ENCODE results near the gene HES7. TPM values are rescaled to one million over a fixed set of nuclear protein-coding genes. Genes with fewer than 3 reads are reported as not detected.

HES7 gene
- total RNA-seq, 1 donor from 2014 or later: not detected

- Mint-ChIP-seq H3K36me3 (ENCODE audit: insufficient read depth) (peaks cover 19% of the 10 kb centered on the region), H3K9me3 (ENCODE audit: low read depth) (no peaks in the 10 kb centered on the region), H3K27me3 (no peaks in the 10 kb centered on the region), H3K4me1 (ENCODE audit: low read depth) (peaks cover 1% of the 10 kb centered on the region), H3K4me3 (ENCODE audit: low read depth) (no peak overlapping the region), H3K27ac (peak overlapping the region; percentile 29)
- no peak for DNase-seq (ENCODE audit: low spot score, unreplicated experiment)
- TF ChIP-seq CTCF (IDR thresholded peaks at IDR 0.05; ENCODE audit: unreplicated experiment): no peak
Observed at GRCh38 chr17:8147141-8147804, 23.4 kb upstream of the HES7 start.

GRCh38 chr17:8146381-8147140 is 22.7 kb upstream of the HES7 start:
- H3K4me3 Mint-ChIP-seq (ENCODE audit: low read depth): no peak overlapping the region
- H3K4me1 Mint-ChIP-seq (ENCODE audit: low read depth): no peaks in the 10 kb centered on the region
- peaks cover 20% of the 10 kb centered on the region for H3K36me3 Mint-ChIP-seq (ENCODE audit: insufficient read depth)
- H3K27me3 Mint-ChIP-seq: no peaks in the 10 kb centered on the region
- no peaks in the 10 kb centered on the region for H3K9me3 Mint-ChIP-seq (ENCODE audit: low read depth)
- no peak for TF ChIP-seq CTCF (IDR thresholded peaks at IDR 0.05; ENCODE audit: unreplicated experiment)
- DNase-seq (ENCODE audit: low spot score, unreplicated experiment): no peak
- peak overlapping the region; percentile 29 for H3K27ac Mint-ChIP-seq

GRCh38 chr17:8145811-8146210 is 21.9 kb upstream of the HES7 start:
- no peaks in the 10 kb centered on the region for H3K4me1 Mint-ChIP-seq (ENCODE audit: low read depth)
- H3K27ac Mint-ChIP-seq: no peak overlapping the region
- no peak for DNase-seq (ENCODE audit: low spot score, unreplicated experiment)
- TF ChIP-seq CTCF (IDR thresholded peaks at IDR 0.05; ENCODE audit: unreplicated experiment): no peak
- H3K4me3 Mint-ChIP-seq (ENCODE audit: low read depth): no peak overlapping the region
- H3K9me3 Mint-ChIP-seq (ENCODE audit: low read depth): no peaks in the 10 kb centered on the region
- peaks cover 24% of the 10 kb centered on the region for H3K36me3 Mint-ChIP-seq (ENCODE audit: insufficient read depth)
- no peaks in the 10 kb centered on the region for H3K27me3 Mint-ChIP-seq

- TF ChIP-seq CTCF (IDR thresholded peaks at IDR 0.05; ENCODE audit: unreplicated experiment): no peak
- DNase-seq (ENCODE audit: low spot score, unreplicated experiment): no peak
- no peaks in the 10 kb centered on the region for H3K9me3 Mint-ChIP-seq (ENCODE audit: low read depth)
- peaks cover 24% of the 10 kb centered on the region for H3K36me3 Mint-ChIP-seq (ENCODE audit: insufficient read depth)
- H3K4me1 Mint-ChIP-seq (ENCODE audit: low read depth): no peaks in the 10 kb centered on the region
- H3K4me3 Mint-ChIP-seq (ENCODE audit: low read depth): no peak overlapping the region
- H3K27ac Mint-ChIP-seq: no peak overlapping the region
- no peaks in the 10 kb centered on the region for H3K27me3 Mint-ChIP-seq
Observed at GRCh38 chr17:8144401-8145231, 20.7 kb upstream of the HES7 start.

Data from progenitor cell of endocrine pancreas (in vitro differentiated cells).